HG03457 (cell line): Measurements from ENCODE around the gene CACNB1.

Experiments used
- ATAC-seq: cut with Tn5 transposase; IDR thresholded peaks from one replicate; pipeline ENCODE4 v1.9.1; 2021; ENCODE audit warnings: moderate number of reproducible peaks; ENCODE audit not compliant: unreplicated experiment

CACNB1 gene

GRCh38 chr17:39197380-39198185 lies at the start of gene CACNB1:
TSS of gene CACNB1 (minus strand) at chr17:39197669. CDS start at chr17:39197495, 174 bp downstream.
- ATAC-seq: no peak

- ATAC-seq: no peak
Observed at GRCh38 chr17:39246274-39246673, 48.8 kb upstream of the CACNB1 start.

GRCh38 chr17:39244600-39245570 lies 47.4 kb upstream of the CACNB1 start:
- no peak for ATAC-seq

- ATAC-seq: no peak
Observed at GRCh38 chr17:39244016-39244599, 46.6 kb upstream of the CACNB1 start.

- no peak for ATAC-seq
Observed at GRCh38 chr17:39243155-39243554, 45.7 kb upstream of the CACNB1 start.

GRCh38 chr17:39240631-39241030 lies 43.2 kb upstream of the CACNB1 start:
- no peak for ATAC-seq

- ATAC-seq: no peak
Observed at GRCh38 chr17:39239640-39240314, 42.3 kb upstream of the CACNB1 start.

- ATAC-seq: no peak
Observed at GRCh38 chr17:39238311-39238972, 41.0 kb upstream of the CACNB1 start.

- ATAC-seq: no peak
Observed at GRCh38 chr17:39237586-39237985, 40.1 kb upstream of the CACNB1 start.

GRCh38 chr17:39236981-39237441 lies 39.5 kb upstream of the CACNB1 start:
- ATAC-seq: no peak

- ATAC-seq: no peak
Observed at GRCh38 chr17:39236450-39236927, 39.0 kb upstream of the CACNB1 start.

GRCh38 chr17:39235555-39236449 lies 38.3 kb upstream of the CACNB1 start:
- ATAC-seq: no peak

GRCh38 chr17:39231591-39232551 lies 34.4 kb upstream of the CACNB1 start:
- ATAC-seq: no peak

- ATAC-seq: no peak
Observed at GRCh38 chr17:39231091-39231561, 33.7 kb upstream of the CACNB1 start.

- ATAC-seq: no peak
Observed at GRCh38 chr17:39230361-39230760, 32.9 kb upstream of the CACNB1 start.

GRCh38 chr17:39229274-39229913 lies 31.9 kb upstream of the CACNB1 start:
- no peak for ATAC-seq

GRCh38 chr17:39227364-39227919 lies 30.0 kb upstream of the CACNB1 start:
- no peak for ATAC-seq
